HG02943 (cell line): ENCODE data around the gene S100A7A.
"Not testable (repeated sequence)": the region's sequence is repeated elsewhere in the genome, so short reads cannot be mapped to it uniquely, and the experiment has no call there.

Experiments
- ATAC-seq: cut with Tn5 transposase; IDR thresholded peaks from one replicate; pipeline ENCODE4 v1.9.1; 2021; ENCODE audit warnings: mild to moderate bottlenecking, low read depth, moderate library complexity; ENCODE audit not compliant: unreplicated experiment

The S100A7A gene

GRCh38 chr1:153419436-153419793 is 3.1 kb downstream of the S100A7A start:
- ATAC-seq, result not testable (repeated sequence)

GRCh38 chr1:153420306-153420705 is 4.0 kb downstream of the S100A7A start:
- no peak for ATAC-seq

GRCh38 chr1:153422450-153423068 is 6.2 kb downstream of the S100A7A start:
- no peak for ATAC-seq

- no peak for ATAC-seq
Measured at GRCh38 chr1:153426809-153427208, 10.5 kb downstream of the S100A7A start.

GRCh38 chr1:153428073-153428638 is 11.8 kb downstream of the S100A7A start:
- ATAC-seq, result no peak

- no peak for ATAC-seq
Measured at GRCh38 chr1:153428791-153429190, 12.5 kb downstream of the S100A7A start.

GRCh38 chr1:153429266-153430165 is 13.2 kb downstream of the S100A7A start:
- no peak for ATAC-seq

GRCh38 chr1:153430166-153430553 is 13.8 kb downstream of the S100A7A start:
- no peak for ATAC-seq

GRCh38 chr1:153430561-153430960 is 14.2 kb downstream of the S100A7A start:
- ATAC-seq, result no peak

- ATAC-seq, result no peak
Measured at GRCh38 chr1:153431002-153431401, 14.7 kb downstream of the S100A7A start.

- no peak for ATAC-seq
Measured at GRCh38 chr1:153431427-153431826, 15.1 kb downstream of the S100A7A start.

GRCh38 chr1:153431928-153432327 is 15.6 kb downstream of the S100A7A start:
- no peak for ATAC-seq

- no peak for ATAC-seq
Measured at GRCh38 chr1:153432874-153433681, 16.8 kb downstream of the S100A7A start.

GRCh38 chr1:153434746-153435455 is 18.6 kb downstream of the S100A7A start:
- ATAC-seq, result no peak

- no peak for ATAC-seq
Measured at GRCh38 chr1:153437236-153437635, 20.9 kb downstream of the S100A7A start.

- ATAC-seq, result no peak
Measured at GRCh38 chr1:153438599-153438998, 22.3 kb downstream of the S100A7A start.

GRCh38 chr1:153439273-153439672 is 23.0 kb downstream of the S100A7A start:
- ATAC-seq, result no peak

- no peak for ATAC-seq
Measured at GRCh38 chr1:153441238-153441755, 25.0 kb downstream of the S100A7A start.

- ATAC-seq, result no peak
Measured at GRCh38 chr1:153443486-153443885, 27.2 kb downstream of the S100A7A start.

- no peak for ATAC-seq
Measured at GRCh38 chr1:153444078-153444477, 27.8 kb downstream of the S100A7A start.
